ENCODE measurements around the gene IGSF21. TPM values are rescaled to one million over a fixed set of nuclear protein-coding genes. Genes with fewer than 3 reads are reported as not detected.

Gene IGSF21
- total RNA-seq, 2 donors from 2014 or later = not detected

- Mint-ChIP-seq H3K4me1 (ENCODE audit: low read depth) (no peaks in the 10 kb centered on the region), H3K9me3 (no peaks in the 10 kb centered on the region), H3K36me3 (ENCODE audit: insufficient read depth in 2 of 2) (no peaks in the 10 kb centered on the region), H3K27ac (no peak overlapping the region), H3K27me3 (ENCODE audit: low read depth) (peaks cover 9% of the 10 kb centered on the region), H3K4me3 (no peak overlapping the region)
- ATAC-seq (replicated peaks in 1 of 2) = no peak
- DNase-seq = no peak
Measured at GRCh38 chr1:18166929-18167328, 59.3 kb downstream of the IGSF21 start.

GRCh38 chr1:18170444-18170843, 62.8 kb downstream of the IGSF21 start:
- DNase-seq (no peak), ATAC-seq (replicated peaks in 1 of 2) (no peak)
- H3K36me3 Mint-ChIP-seq (ENCODE audit: insufficient read depth in 2 of 2) = no peaks in the 10 kb centered on the region
- no peaks in the 10 kb centered on the region for H3K4me1 Mint-ChIP-seq (ENCODE audit: low read depth)
- no peaks in the 10 kb centered on the region for H3K9me3 Mint-ChIP-seq
- no peak overlapping the region for H3K27ac Mint-ChIP-seq
- no peak overlapping the region for H3K4me3 Mint-ChIP-seq
- H3K27me3 Mint-ChIP-seq (ENCODE audit: low read depth) = peaks cover 9% of the 10 kb centered on the region

DNA sequence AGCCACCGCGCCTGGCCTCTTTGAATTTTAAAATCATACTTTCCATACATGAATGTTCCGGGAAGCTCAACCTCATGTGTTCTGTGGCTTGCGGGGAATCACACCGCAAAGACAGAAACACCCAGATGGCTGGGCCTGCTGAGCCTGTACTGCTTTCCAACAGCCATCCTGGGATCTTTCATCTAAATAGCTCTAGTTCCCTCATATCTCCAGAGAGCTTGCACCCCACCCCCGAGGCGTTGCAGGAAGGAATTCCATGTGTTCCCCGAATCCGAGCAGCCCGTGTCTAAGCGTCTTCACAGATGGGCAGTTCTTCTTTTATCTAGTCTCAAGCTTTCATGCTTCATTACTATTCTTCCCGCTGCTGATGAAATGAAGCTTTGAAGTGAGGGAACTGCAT, 66.4 kb downstream of the IGSF21 start:
- Mint-ChIP-seq H3K4me1 (ENCODE audit: low read depth) (no peaks in the 10 kb centered on the region), H3K9me3 (no peaks in the 10 kb centered on the region), H3K27me3 (ENCODE audit: low read depth) (peaks cover 10% of the 10 kb centered on the region), H3K27ac (no peak overlapping the region), H3K36me3 (ENCODE audit: insufficient read depth in 2 of 2) (no peaks in the 10 kb centered on the region), H3K4me3 (no peak overlapping the region)
- ATAC-seq (replicated peaks in 1 of 2) (no peak), DNase-seq (no peak)

- H3K9me3 Mint-ChIP-seq = no peaks in the 10 kb centered on the region
- H3K4me3 Mint-ChIP-seq = no peak overlapping the region
- H3K27me3 Mint-ChIP-seq (ENCODE audit: low read depth) = peaks cover 10% of the 10 kb centered on the region
- H3K27ac Mint-ChIP-seq = no peak overlapping the region
- DNase-seq (no peak), ATAC-seq (replicated peaks in 1 of 2) (no peak)
- H3K4me1 Mint-ChIP-seq (ENCODE audit: low read depth) = no peaks in the 10 kb centered on the region
- no peaks in the 10 kb centered on the region for H3K36me3 Mint-ChIP-seq (ENCODE audit: insufficient read depth in 2 of 2)
Measured at GRCh38 chr1:18175051-18175450, 67.5 kb downstream of the IGSF21 start.

GRCh38 chr1:18175530-18176377, 68.2 kb downstream of the IGSF21 start:
- ATAC-seq (replicated peaks in 1 of 2) (no peak), DNase-seq (no peak)
- Mint-ChIP-seq H3K27me3 (ENCODE audit: low read depth) (peaks cover 10% of the 10 kb centered on the region), H3K36me3 (ENCODE audit: insufficient read depth in 2 of 2) (no peaks in the 10 kb centered on the region), H3K9me3 (no peaks in the 10 kb centered on the region), H3K4me3 (no peak overlapping the region), H3K4me1 (ENCODE audit: low read depth) (no peaks in the 10 kb centered on the region), H3K27ac (no peak overlapping the region)

DNA sequence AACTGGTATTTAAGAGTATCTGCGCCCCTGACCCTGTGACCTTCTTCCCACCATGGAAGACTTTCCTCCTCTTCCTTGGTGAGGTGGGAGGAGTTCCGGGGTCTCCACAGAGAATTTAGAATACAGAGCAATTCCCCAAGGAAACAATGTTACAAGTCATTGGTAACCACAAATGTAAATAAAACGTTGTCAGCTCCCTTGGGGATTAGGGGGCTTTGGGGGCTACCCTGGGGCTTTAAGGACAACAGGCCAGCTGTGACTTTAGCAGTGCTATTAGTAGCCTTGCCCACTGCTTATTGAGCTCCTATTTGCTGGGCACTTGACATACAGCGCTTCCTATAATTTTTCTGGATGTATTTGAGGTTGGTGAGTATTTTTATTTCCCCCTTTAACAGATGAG, 69.0 kb downstream of the IGSF21 start:
- Mint-ChIP-seq H3K36me3 (ENCODE audit: insufficient read depth in 2 of 2) (no peaks in the 10 kb centered on the region), H3K9me3 (no peaks in the 10 kb centered on the region), H3K27ac (no peak overlapping the region), H3K4me1 (ENCODE audit: low read depth) (no peaks in the 10 kb centered on the region), H3K4me3 (no peak overlapping the region), H3K27me3 (ENCODE audit: low read depth) (peaks cover 10% of the 10 kb centered on the region)
- DNase-seq = no peak
- no peak for ATAC-seq (replicated peaks in 1 of 2)

- Mint-ChIP-seq H3K27me3 (ENCODE audit: low read depth) (peaks cover 10% of the 10 kb centered on the region), H3K4me3 (no peak overlapping the region), H3K4me1 (ENCODE audit: low read depth) (no peaks in the 10 kb centered on the region), H3K27ac (no peak overlapping the region), H3K36me3 (ENCODE audit: insufficient read depth in 2 of 2) (no peaks in the 10 kb centered on the region), H3K9me3 (no peaks in the 10 kb centered on the region)
- DNase-seq (no peak), ATAC-seq (replicated peaks in 1 of 2) (no peak)
Measured at GRCh38 chr1:18178111-18178510, 70.5 kb downstream of the IGSF21 start.

- ATAC-seq (replicated peaks in 1 of 2) = no peak
- no peaks in the 10 kb centered on the region for H3K36me3 Mint-ChIP-seq (ENCODE audit: insufficient read depth in 2 of 2)
- H3K27ac Mint-ChIP-seq = no peak overlapping the region
Measured at GRCh38 chr1:18179009-18179408, 71.4 kb downstream of the IGSF21 start.

DNA sequence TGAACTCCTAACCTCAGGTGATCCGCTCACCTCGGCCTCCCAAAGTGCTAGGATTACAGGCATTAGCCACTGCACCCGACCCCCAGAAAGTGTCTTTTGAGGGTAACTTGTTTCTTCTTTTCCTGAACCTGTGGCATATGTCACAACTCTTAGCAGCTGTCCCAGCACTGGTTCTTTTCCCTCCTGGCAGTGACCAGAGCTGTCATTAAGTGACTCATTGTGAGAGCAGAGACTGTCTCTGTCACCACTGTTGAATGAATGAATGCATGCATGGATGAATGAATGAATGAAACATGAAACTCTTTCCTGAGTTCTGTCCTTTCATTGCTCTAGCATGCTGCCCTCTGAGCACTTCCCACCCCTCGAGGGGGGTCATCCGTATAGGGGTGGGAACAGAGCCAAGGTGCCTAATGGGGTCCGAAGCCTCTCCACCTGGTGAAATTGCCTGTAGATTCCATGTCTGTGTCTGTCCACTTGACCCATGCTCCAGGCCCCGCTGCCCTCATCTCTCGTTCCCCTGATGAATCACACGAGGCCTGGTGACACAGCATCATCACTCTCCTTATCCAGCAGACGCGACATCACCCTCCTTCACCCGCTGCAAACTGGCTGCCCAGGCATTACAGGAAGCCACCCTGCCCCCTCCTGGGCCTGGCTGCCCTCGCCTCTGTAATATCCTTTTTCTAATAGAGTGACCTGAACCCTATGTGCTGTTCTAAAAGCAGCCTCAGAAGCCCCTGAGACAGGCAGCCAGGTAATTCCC, 75.0 kb downstream of the IGSF21 start:
- H3K4me3 Mint-ChIP-seq = no peak overlapping the region
- H3K36me3 Mint-ChIP-seq (ENCODE audit: insufficient read depth in 2 of 2) = no peaks in the 10 kb centered on the region
- H3K27me3 Mint-ChIP-seq (ENCODE audit: low read depth) = peaks cover 7% of the 10 kb centered on the region
- no peaks in the 10 kb centered on the region for H3K4me1 Mint-ChIP-seq (ENCODE audit: low read depth)
- ATAC-seq (replicated peaks in 1 of 2) (no peak), DNase-seq (no peak)
- H3K27ac Mint-ChIP-seq = no peak overlapping the region
- H3K9me3 Mint-ChIP-seq = no peaks in the 10 kb centered on the region

More at GRCh38 chr1:18179009-18179408, 71.4 kb downstream of the IGSF21 start:
- peaks cover 10% of the 10 kb centered on the region for H3K27me3 Mint-ChIP-seq (ENCODE audit: low read depth)
- no peaks in the 10 kb centered on the region for H3K9me3 Mint-ChIP-seq
- no peaks in the 10 kb centered on the region for H3K4me1 Mint-ChIP-seq (ENCODE audit: low read depth)
- H3K4me3 Mint-ChIP-seq = no peak overlapping the region
- no peak for DNase-seq

GRCh38 chr1:18183533-18183932, 75.9 kb downstream of the IGSF21 start:
- ATAC-seq (replicated peaks in 1 of 2) = no peak
- DNase-seq = no peak
- Mint-ChIP-seq H3K4me3 (no peak overlapping the region), H3K4me1 (ENCODE audit: low read depth) (no peaks in the 10 kb centered on the region), H3K27me3 (ENCODE audit: low read depth) (no peaks in the 10 kb centered on the region), H3K36me3 (ENCODE audit: insufficient read depth in 2 of 2) (no peaks in the 10 kb centered on the region), H3K27ac (no peak overlapping the region), H3K9me3 (no peaks in the 10 kb centered on the region)

- H3K36me3 Mint-ChIP-seq (ENCODE audit: insufficient read depth in 2 of 2) = no peaks in the 10 kb centered on the region
- ATAC-seq (replicated peaks in 1 of 2) (no peak), DNase-seq (no peak)
- H3K27me3 Mint-ChIP-seq (ENCODE audit: low read depth) = peaks cover under 1% of the 10 kb centered on the region
- H3K27ac Mint-ChIP-seq = no peak overlapping the region
- H3K4me3 Mint-ChIP-seq = no peak overlapping the region
- H3K4me1 Mint-ChIP-seq (ENCODE audit: low read depth) = no peaks in the 10 kb centered on the region
- H3K9me3 Mint-ChIP-seq = no peaks in the 10 kb centered on the region
Measured at GRCh38 chr1:18187054-18187453, 79.5 kb downstream of the IGSF21 start.

GRCh38 chr1:18188820-18189517, 81.4 kb downstream of the IGSF21 start:
- Mint-ChIP-seq H3K27ac (no peak overlapping the region), H3K4me1 (ENCODE audit: low read depth) (no peaks in the 10 kb centered on the region), H3K36me3 (ENCODE audit: insufficient read depth in 2 of 2) (no peaks in the 10 kb centered on the region), H3K4me3 (no peak overlapping the region), H3K9me3 (no peaks in the 10 kb centered on the region), H3K27me3 (ENCODE audit: low read depth) (peaks cover 10% of the 10 kb centered on the region)
- ATAC-seq (replicated peaks in 1 of 2) (no peak), DNase-seq (no peak)

DNA sequence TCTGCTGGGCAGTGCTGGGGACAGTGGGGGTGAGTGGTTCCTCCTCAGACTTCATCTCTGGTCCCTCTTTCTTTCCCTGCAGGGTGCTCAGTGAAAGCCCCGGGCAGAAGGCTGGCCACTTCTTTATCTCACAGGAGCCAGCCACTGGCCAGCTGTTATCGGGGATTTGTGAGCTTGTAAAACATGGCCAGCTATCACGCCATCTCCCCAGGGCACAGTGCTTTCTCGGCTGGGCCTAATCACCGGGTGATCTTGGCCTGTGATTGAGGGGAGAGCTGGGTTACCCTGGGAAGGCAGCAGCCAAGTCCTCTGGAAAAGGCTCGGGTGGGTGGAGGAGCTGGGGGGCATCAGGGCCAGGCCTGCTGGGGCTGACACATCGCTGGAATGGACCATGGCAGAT, 83.0 kb downstream of the IGSF21 start:
- DNase-seq (no peak), ATAC-seq (replicated peaks in 1 of 2) (no peak)
- Mint-ChIP-seq H3K27me3 (ENCODE audit: low read depth) (peaks cover 11% of the 10 kb centered on the region), H3K4me1 (ENCODE audit: low read depth) (no peaks in the 10 kb centered on the region), H3K9me3 (no peaks in the 10 kb centered on the region), H3K27ac (no peak overlapping the region), H3K36me3 (ENCODE audit: insufficient read depth in 2 of 2) (no peaks in the 10 kb centered on the region), H3K4me3 (no peak overlapping the region)

All from activated T-cell treated with anti-CD3 and anti-CD28 coated beads, Interleukin-2, amount 50 U/mL, for 72 hours (primary cell).